ENCODE results near the gene DACT1.

DNA sequence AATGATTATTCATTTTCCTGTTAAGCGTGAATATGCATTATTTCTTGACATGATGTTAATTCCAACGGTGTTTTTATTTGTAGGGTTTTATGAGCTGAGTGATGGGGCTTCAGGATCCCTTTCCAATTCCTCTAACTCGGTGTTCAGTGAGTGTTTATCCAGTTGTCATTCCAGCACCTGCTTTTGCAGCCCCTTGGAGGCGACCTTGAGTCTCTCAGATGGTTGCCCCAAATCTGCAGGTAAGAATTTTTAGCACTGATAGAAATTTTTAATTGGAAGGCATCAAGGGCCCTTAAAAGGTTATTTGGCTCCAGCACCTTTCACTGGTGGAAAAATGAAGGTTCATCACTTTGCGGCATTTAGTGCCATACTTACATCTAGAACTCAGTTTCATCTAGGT is 3.7 kb downstream of the DACT1 start:
- no peak for TF ChIP-seq POLR2AphosphoS5 (IDR thresholded peaks at IDR 0.05; ENCODE audit: low read depth, low read length)
- TF ChIP-seq TAF1 (IDR thresholded peaks at IDR 0.05; ENCODE audit: borderline replicate concordance, insufficient read depth, low read length) = no peak
